ENCODE measurements around the gene CORO2B.

GRCh38 chr15:68700455-68701123, 121.8 kb downstream of the CORO2B start:
- TF ChIP-seq ARNTL (CRISPR knock-in tag; IDR thresholded peaks at IDR 0.05; ENCODE audit: borderline replicate concordance, low read depth) (no peak), BACH2 (CRISPR knock-in tag; IDR thresholded peaks at IDR 0.05; ENCODE audit: borderline replicate concordance) (no peak), ZNF565 (CRISPR knock-in tag; conservative IDR thresholded peaks at IDR 0.05; ENCODE audit: low read depth) (no peak), ZFP30 (CRISPR knock-in tag; IDR thresholded peaks at IDR 0.05) (no peak), TCF4 (CRISPR knock-in tag; IDR thresholded peaks at IDR 0.05; ENCODE audit: borderline replicate concordance) (no peak), CSRNP3 (CRISPR knock-in tag; IDR thresholded peaks at IDR 0.05) (no peak), PATZ1 (CRISPR knock-in tag; IDR thresholded peaks at IDR 0.05; ENCODE audit: borderline replicate concordance) (no peak), POU6F1 (CRISPR knock-in tag; IDR thresholded peaks at IDR 0.05; ENCODE audit: borderline replicate concordance, low read depth) (no peak), ZC3H10 (CRISPR knock-in tag; IDR thresholded peaks at IDR 0.05) (no peak), RARB (CRISPR knock-in tag; IDR thresholded peaks at IDR 0.05) (no peak), ZNF8 (CRISPR knock-in tag; IDR thresholded peaks at IDR 0.05) (no peak), ZNF70 (CRISPR knock-in tag; IDR thresholded peaks at IDR 0.05) (peak; percentile 96), ESRRG (CRISPR knock-in tag; IDR thresholded peaks at IDR 0.05) (no peak)
- TF ChIP-seq, protein P1, sequence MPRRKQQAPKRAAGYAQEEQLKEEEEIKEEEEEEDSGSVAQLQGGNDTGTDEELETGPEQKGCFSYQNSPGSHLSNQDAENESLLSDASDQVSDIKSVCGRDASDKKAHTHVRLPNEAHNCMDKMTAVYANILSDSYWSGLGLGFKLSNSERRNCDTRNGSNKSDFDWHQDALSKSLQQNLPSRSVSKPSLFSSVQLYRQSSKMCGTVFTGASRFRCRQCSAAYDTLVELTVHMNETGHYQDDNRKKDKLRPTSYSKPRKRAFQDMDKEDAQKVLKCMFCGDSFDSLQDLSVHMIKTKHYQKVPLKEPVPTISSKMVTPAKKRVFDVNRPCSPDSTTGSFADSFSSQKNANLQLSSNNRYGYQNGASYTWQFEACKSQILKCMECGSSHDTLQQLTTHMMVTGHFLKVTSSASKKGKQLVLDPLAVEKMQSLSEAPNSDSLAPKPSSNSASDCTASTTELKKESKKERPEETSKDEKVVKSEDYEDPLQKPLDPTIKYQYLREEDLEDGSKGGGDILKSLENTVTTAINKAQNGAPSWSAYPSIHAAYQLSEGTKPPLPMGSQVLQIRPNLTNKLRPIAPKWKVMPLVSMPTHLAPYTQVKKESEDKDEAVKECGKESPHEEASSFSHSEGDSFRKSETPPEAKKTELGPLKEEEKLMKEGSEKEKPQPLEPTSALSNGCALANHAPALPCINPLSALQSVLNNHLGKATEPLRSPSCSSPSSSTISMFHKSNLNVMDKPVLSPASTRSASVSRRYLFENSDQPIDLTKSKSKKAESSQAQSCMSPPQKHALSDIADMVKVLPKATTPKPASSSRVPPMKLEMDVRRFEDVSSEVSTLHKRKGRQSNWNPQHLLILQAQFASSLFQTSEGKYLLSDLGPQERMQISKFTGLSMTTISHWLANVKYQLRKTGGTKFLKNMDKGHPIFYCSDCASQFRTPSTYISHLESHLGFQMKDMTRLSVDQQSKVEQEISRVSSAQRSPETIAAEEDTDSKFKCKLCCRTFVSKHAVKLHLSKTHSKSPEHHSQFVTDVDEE (CRISPR knock-in tag; IDR thresholded peaks at IDR 0.05): 0 out of 2 replicates have a peak, but pooled peaks have one; percentile 21

Data from SK-N-SH treated with all-trans-retinoic acid at 6 μM for 48 hours (cell line).